GM23248 (cell line): ENCODE measurements around the gene RAB27A.

Experiments
- EZH2 ChIP-seq: fragments of 200-600 bp; sonication (generic); IDR thresholded peaks from 2 replicates; pipeline ENCODE4 v1.6.1; 2018; ENCODE audit warnings: antibody characterized with exemption, mild to moderate bottlenecking; ENCODE audit not compliant: insufficient read depth, poor library complexity, severe bottlenecking
- EZH2phosphoT487 ChIP-seq: fragments of 200-600 bp; sonication (generic); IDR thresholded peaks from 2 replicates; pipeline ENCODE4 v1.6.1; 2018; ENCODE audit warnings: antibody characterized with exemption, moderate library complexity, mild to moderate bottlenecking, low read depth; ENCODE audit not compliant: insufficient read depth

DNA sequence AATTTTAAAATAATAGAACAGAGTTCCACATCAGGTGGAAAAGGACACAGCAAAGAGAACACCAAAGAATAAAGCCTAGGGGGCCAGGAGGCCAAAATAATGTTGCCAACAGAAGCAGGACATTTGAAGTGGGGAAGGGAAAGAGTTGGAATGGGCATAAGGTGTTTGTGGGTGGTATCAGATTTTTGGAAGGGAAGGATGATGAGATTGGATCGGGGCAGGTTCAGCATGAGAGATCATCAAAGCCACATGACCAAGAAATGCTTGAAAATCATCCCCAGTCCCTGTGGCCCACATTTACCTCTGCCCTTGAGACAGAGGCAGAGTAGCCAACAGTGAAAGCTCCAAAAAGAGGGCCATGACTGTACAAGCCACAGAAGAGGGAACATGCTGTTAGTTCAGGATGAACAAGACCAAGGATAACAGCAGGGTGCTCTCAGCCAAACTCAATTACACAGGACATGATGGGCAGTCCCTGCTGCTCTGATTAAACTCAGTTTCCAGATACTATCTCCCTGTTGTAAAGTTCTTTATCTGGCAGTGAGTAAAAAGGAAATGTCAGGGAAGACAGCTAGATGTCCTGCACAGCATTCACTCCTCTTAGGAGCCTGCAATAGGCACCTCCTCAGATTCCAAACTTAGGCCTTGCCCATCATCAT is 32.5 kb downstream of the RAB27A start:
- TF ChIP-seq EZH2 (no peak), EZH2phosphoT487 (no peak)
